ENCODE data around the gene NDUFS4. TPM values are rescaled to one million over a fixed set of nuclear protein-coding genes. Genes with fewer than 3 reads are reported as not detected.

Gene NDUFS4
- total and polyA plus RNA-seq, 9 of the 15 experiments (the other 6 are each of a cell fraction or from before 2014, with no cell fraction given) = 68.7 to 313 (median 113) TPM

DNA sequence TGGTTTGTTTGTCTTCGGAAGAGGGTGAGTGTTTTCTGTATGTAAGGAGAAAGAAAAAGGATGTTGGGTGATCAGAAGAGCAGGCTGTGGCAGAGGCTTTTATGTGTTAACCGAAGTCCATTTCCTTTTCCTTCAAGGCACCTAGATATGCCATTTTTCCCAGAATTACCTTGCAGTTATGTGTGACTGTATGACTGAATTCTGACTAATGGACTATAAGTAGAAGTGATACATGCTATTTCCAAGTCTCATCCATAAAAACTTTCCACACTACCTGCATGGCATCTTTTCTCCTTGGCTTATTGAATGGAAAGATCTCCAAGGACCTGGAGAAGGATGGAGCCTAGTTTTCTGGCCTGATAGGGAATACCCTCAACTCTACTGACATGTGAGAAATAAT is 10.6 kb upstream of the NDUFS4 start:
- in situ Hi-C loops (cut with MboI) = no loop called here
- no peaks in the 10 kb centered on the region for H3K36me3 ChIP-seq (ENCODE audit: control insufficient read depth, insufficient read depth, low read length)
- DNase-seq (ENCODE audit: extremely low read depth in 1 of 4, low spot score in 3 of 4) = no peak
- 34% methylated on average over 2 of the region's 2 CpGs for WGBS (ENCODE audit: insufficient coverage, low coverage, missing lambda C conversion rate)
- no peaks in the 10 kb centered on the region for H3K9me1 ChIP-seq (ENCODE audit: control insufficient read depth, insufficient read depth, low read length)
- ATAC-seq = no peak
- H3K79me2 ChIP-seq (ENCODE audit: control insufficient read depth, insufficient read depth, low read length) = no peaks in the 10 kb centered on the region
- intact Hi-C loops (cut with micrococcal nuclease) = no loop called here
- peaks cover 0 to 16% of the 10 kb centered on the region in 2 experiments; a peak in 3 of 5 replicates for H3K4me1 ChIP-seq (replicated peaks in 1 of 2; ENCODE audit: control insufficient read depth in 2 of 2, insufficient read depth in 2 of 2, low read length in 2 of 2)
- no peak for TF ChIP-seq THRAP3 (IDR thresholded peaks at IDR 0.05; ENCODE audit: borderline replicate concordance)
- no peak for TF ChIP-seq LEF1 (IDR thresholded peaks at IDR 0.05)
- TF ChIP-seq, protein P1, sequence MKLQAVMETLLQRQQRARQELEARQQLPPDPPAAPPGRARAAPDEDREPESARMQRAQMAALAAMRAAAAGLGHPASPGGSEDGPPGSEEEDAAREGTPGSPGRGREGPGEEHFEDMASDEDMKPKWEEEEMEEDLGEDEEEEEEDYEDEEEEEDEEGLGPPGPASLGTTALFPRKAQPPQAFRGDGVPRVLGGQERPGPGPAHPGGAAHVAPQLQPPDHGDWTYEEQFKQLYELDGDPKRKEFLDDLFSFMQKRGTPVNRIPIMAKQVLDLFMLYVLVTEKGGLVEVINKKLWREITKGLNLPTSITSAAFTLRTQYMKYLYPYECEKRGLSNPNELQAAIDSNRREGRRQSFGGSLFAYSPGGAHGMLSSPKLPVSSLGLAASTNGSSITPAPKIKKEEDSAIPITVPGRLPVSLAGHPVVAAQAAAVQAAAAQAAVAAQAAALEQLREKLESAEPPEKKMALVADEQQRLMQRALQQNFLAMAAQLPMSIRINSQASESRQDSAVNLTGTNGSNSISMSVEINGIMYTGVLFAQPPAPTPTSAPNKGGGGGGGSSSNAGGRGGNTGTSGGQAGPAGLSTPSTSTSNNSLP (IDR thresholded peaks at IDR 0.05; ENCODE audit: borderline replicate concordance, low read depth, low read length) = no peak
- TF ChIP-seq POLR3A (IDR thresholded peaks at IDR 0.05; ENCODE audit: borderline replicate concordance, extremely low read depth, insufficient read depth, insufficient read length) = no peak
- TF ChIP-seq CEBPG (CRISPR knock-in tag; IDR thresholded peaks at IDR 0.05) = no peak
- TF ChIP-seq CEBPG (tag; conservative IDR thresholded peaks at IDR 0.05 in 1 of 2, IDR thresholded peaks at IDR 0.05 in 1 of 2) = no peak
- no peak for TF ChIP-seq SRSF9 (IDR thresholded peaks at IDR 0.05; ENCODE audit: borderline replicate concordance, low read depth, low read length)
- TF ChIP-seq, protein P2, sequence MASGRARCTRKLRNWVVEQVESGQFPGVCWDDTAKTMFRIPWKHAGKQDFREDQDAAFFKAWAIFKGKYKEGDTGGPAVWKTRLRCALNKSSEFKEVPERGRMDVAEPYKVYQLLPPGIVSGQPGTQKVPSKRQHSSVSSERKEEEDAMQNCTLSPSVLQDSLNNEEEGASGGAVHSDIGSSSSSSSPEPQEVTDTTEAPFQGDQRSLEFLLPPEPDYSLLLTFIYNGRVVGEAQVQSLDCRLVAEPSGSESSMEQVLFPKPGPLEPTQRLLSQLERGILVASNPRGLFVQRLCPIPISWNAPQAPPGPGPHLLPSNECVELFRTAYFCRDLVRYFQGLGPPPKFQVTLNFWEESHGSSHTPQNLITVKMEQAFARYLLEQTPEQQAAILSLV (tag; IDR thresholded peaks at IDR 0.05) = no peak
- no peak for TF ChIP-seq ZFP91 (CRISPR knock-in tag; IDR thresholded peaks at IDR 0.05)
- TF ChIP-seq E4F1 (CRISPR knock-in tag; IDR thresholded peaks at IDR 0.05; ENCODE audit: borderline replicate concordance) = no peak
- TF ChIP-seq KHSRP (IDR thresholded peaks at IDR 0.05) = no peak
- no peak for TF ChIP-seq ELF2 (CRISPR knock-in tag; IDR thresholded peaks at IDR 0.05)
- no peak for TF ChIP-seq GABPB2 (CRISPR knock-in tag; conservative IDR thresholded peaks at IDR 0.05)
- TF ChIP-seq ZNF184 (CRISPR knock-in tag; IDR thresholded peaks at IDR 0.05) = no peak
- no peak for TF ChIP-seq PYGO2 (tag; IDR thresholded peaks at IDR 0.05)
- TF ChIP-seq HOXB6 (CRISPR knock-in tag; IDR thresholded peaks at IDR 0.05; ENCODE audit: borderline replicate concordance) = no peak
- no peak overlapping the region for H3K4me2 ChIP-seq (ENCODE audit: insufficient read depth, low read length)
- no peaks in the 10 kb centered on the region for H4K20me1 ChIP-seq (replicated peaks; ENCODE audit: control insufficient read depth, insufficient read depth, low read length)
- FAIRE-seq = no peak
- ChIA-PET CTCF (ENCODE audit: low intra/inter-chr PET ratio) (no interaction called here), POLR2A (no interaction called here)
- no peak overlapping the region for H2AFZ ChIP-seq (ENCODE audit: low read depth, low read length)
- no peaks in the 10 kb centered on the region for H3K27me3 ChIP-seq (ENCODE audit: control insufficient read depth in 2 of 2, insufficient read depth in 2 of 2, low read length in 2 of 2)
- H3K9ac ChIP-seq (ENCODE audit: insufficient read depth in 1 of 2, low read depth in 2 of 2, low read length in 2 of 2) = no peak overlapping the region
- no peaks in the 10 kb centered on the region for H3K9me3 ChIP-seq (replicated peaks; ENCODE audit: control insufficient read depth, insufficient read depth, low read depth, low read length)
- no peak overlapping the region for H3K27ac ChIP-seq (ENCODE audit: extremely low read depth, low read depth, low read length)
- no TSS peak for BruUV-seq (replicated peaks)
- H3K4me3 ChIP-seq = no peak overlapping the region
